Measurements from ENCODE around the gene PIGQ.

PIGQ gene

GRCh38 chr16:609984-610383, 40.2 kb downstream of the PIGQ start:
- Histone ChIP-seq H3K27ac (ENCODE audit: low read length) (no peak overlapping the region), H3K9me3 (ENCODE audit: control insufficient read depth, insufficient read depth, low read length) (no peaks in the 10 kb centered on the region), H3K36me3 (ENCODE audit: control insufficient read depth, insufficient read depth, low read length) (peaks cover 2% of the 10 kb centered on the region; the same call in 1 of the 2 replicates), H3K27me3 (ENCODE audit: control insufficient read depth, insufficient read depth, low read length) (no peaks in the 10 kb centered on the region), H3K4me3 (ENCODE audit: low read length) (no peak overlapping the region), H3K4me1 (ENCODE audit: control insufficient read depth, insufficient read depth, low read length) (no peaks in the 10 kb centered on the region)
- no peak for DNase-seq (ENCODE audit: low read depth, low spot score)
- no CpG with 5 or more reads among the region's 14 CpGs for WGBS (ENCODE audit: insufficient coverage, insufficient read length)

- no CpG with 5 or more reads among the region's 28 CpGs for WGBS (ENCODE audit: insufficient coverage, insufficient read length)
- Histone ChIP-seq H3K27me3 (ENCODE audit: control insufficient read depth, insufficient read depth, low read length) (no peaks in the 10 kb centered on the region), H3K36me3 (ENCODE audit: control insufficient read depth, insufficient read depth, low read length) (peaks cover 2% of the 10 kb centered on the region; the same call in 1 of the 2 replicates), H3K27ac (ENCODE audit: low read length) (no peak overlapping the region), H3K4me3 (ENCODE audit: low read length) (no peak overlapping the region), H3K4me1 (ENCODE audit: control insufficient read depth, insufficient read depth, low read length) (no peaks in the 10 kb centered on the region), H3K9me3 (ENCODE audit: control insufficient read depth, insufficient read depth, low read length) (no peaks in the 10 kb centered on the region)
- DNase-seq (ENCODE audit: low read depth, low spot score): no peak
These were observed 41.0 kb downstream of the PIGQ start for GRCh38 chr16:610513-611381.

DNA sequence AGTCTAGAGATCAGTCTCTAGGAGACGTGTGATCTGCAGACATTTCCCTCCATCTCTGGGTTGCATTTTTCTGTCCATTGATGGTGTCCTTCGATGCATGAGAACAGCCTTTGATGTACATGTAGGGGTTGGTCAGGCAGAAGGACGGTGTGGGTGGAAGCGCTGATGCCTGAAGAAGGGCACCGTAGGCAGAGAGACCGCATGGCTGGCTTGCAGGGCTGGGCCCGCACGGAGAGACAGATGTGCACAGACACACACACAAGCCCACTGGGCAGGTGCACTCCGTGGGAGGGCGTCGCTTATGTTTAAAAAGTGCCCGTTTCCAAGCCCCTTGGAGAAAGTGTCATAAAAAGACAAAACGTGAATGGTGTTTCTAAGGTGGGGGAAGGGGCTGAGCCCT, 45.4 kb downstream of the PIGQ start:
- no peak overlapping the region for H3K4me3 ChIP-seq (ENCODE audit: low read length)
- no peaks in the 10 kb centered on the region for H3K27me3 ChIP-seq (ENCODE audit: control insufficient read depth, insufficient read depth, low read length)
- DNase-seq (ENCODE audit: low read depth, low spot score): no peak
- no CpG with 5 or more reads among the region's 13 CpGs for WGBS (ENCODE audit: insufficient coverage, insufficient read length)
- no peaks in the 10 kb centered on the region for H3K4me1 ChIP-seq (ENCODE audit: control insufficient read depth, insufficient read depth, low read length)
- H3K9me3 ChIP-seq (ENCODE audit: control insufficient read depth, insufficient read depth, low read length): no peaks in the 10 kb centered on the region
- no peak overlapping the region for H3K27ac ChIP-seq (ENCODE audit: low read length)
- H3K36me3 ChIP-seq (ENCODE audit: control insufficient read depth, insufficient read depth, low read length): peaks cover 2% of the 10 kb centered on the region; the same call in 1 of the 2 replicates

DNA sequence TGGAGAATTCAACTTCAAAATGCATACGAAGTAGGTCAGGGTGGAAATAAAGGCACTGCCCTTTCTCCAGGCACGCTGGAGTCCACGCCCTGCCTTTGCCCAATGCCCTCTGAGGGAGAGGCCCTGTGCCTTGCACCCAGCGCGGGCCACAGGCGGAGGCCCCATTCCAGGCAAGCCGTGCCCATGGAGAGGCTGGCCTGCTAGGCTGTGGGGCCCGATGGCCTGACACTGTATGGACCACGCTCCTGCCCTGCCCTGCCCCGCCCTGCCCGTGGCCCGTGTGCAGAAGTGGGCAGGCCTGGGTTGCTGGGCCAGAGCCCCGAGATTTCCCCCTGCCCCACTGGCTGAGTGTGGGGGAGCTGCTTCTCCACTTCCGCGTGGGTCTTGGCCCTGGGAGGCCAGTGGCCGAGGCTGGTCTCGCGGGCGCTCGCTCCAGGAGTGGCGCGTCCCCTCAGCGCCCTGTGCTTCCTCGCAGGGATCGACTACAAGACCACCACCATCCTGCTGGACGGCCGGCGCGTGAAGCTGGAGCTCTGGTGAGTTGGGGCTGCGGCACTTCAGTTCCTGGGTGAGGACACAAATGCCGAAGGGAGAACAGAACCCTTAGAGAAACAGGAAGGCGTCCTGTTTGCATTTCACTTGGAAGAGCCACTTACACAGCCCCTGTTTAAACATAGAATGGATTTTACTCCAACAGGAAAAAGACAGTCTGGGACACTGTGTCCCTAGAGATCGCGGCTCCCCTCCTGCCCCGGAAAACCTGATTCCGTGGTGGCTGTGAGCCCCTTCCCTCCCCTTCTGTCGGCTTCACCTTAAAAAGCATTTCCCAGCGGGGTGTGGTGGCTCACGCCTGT, 47.2 kb downstream of the PIGQ start:
- no CpG with 5 or more reads among the region's 39 CpGs for WGBS (ENCODE audit: insufficient coverage, insufficient read length)
- Histone ChIP-seq H3K4me1 (ENCODE audit: control insufficient read depth, insufficient read depth, low read length) (no peaks in the 10 kb centered on the region), H3K27ac (ENCODE audit: low read length) (no peak overlapping the region), H3K27me3 (ENCODE audit: control insufficient read depth, insufficient read depth, low read length) (no peaks in the 10 kb centered on the region), H3K9me3 (ENCODE audit: control insufficient read depth, insufficient read depth, low read length) (no peaks in the 10 kb centered on the region), H3K36me3 (ENCODE audit: control insufficient read depth, insufficient read depth, low read length) (peaks cover 2% of the 10 kb centered on the region; the same call in 1 of the 2 replicates), H3K4me3 (ENCODE audit: low read length) (no peak overlapping the region)
- no peak for DNase-seq (ENCODE audit: low read depth, low spot score)

DNA sequence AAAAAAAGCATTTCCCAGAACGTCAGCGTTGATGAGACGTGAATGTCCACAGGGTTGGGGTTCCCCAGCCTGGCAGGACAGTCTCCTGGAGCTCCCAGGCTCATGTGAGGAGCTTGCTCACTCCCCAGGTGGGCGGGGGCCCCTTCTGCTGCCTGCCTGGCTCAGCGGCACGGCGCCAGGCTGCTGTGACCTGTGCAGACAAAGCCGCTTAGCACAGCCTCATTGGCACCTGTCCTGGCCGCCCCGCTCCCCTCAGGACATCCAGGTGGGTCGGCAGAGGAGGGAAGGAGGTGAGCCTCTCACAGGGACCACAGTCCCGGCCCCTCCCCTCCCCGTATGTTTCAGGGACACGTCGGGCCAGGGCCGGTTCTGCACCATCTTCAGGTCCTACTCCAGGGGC, 48.1 kb downstream of the PIGQ start:
- Histone ChIP-seq H3K36me3 (ENCODE audit: control insufficient read depth, insufficient read depth, low read length) (peaks cover 2% of the 10 kb centered on the region; the same call in 1 of the 2 replicates), H3K27ac (ENCODE audit: low read length) (no peak overlapping the region), H3K4me1 (ENCODE audit: control insufficient read depth, insufficient read depth, low read length) (no peaks in the 10 kb centered on the region), H3K4me3 (ENCODE audit: low read length) (no peak overlapping the region), H3K9me3 (ENCODE audit: control insufficient read depth, insufficient read depth, low read length) (no peaks in the 10 kb centered on the region), H3K27me3 (ENCODE audit: control insufficient read depth, insufficient read depth, low read length) (no peaks in the 10 kb centered on the region)
- DNase-seq (ENCODE audit: low read depth, low spot score): no peak
- WGBS (ENCODE audit: insufficient coverage, insufficient read length): no CpG with 5 or more reads among the region's 16 CpGs

- Histone ChIP-seq H3K4me1 (ENCODE audit: control insufficient read depth, insufficient read depth, low read length) (no peaks in the 10 kb centered on the region), H3K27me3 (ENCODE audit: control insufficient read depth, insufficient read depth, low read length) (no peaks in the 10 kb centered on the region)
- no CpG with 5 or more reads among the region's 20 CpGs for WGBS (ENCODE audit: insufficient coverage, insufficient read length)
These were observed 49.8 kb downstream of the PIGQ start for GRCh38 chr16:619476-620100.

GRCh38 chr16:620700-621525, 51.1 kb downstream of the PIGQ start:
- Histone ChIP-seq H3K9me3 (ENCODE audit: control insufficient read depth, insufficient read depth, low read length) (no peaks in the 10 kb centered on the region), H3K27ac (ENCODE audit: low read length) (no peak overlapping the region), H3K27me3 (ENCODE audit: control insufficient read depth, insufficient read depth, low read length) (no peaks in the 10 kb centered on the region), H3K36me3 (ENCODE audit: control insufficient read depth, insufficient read depth, low read length) (no peaks in the 10 kb centered on the region), H3K4me3 (ENCODE audit: low read length) (no peak overlapping the region), H3K4me1 (ENCODE audit: control insufficient read depth, insufficient read depth, low read length) (no peaks in the 10 kb centered on the region)
- WGBS (ENCODE audit: insufficient coverage, insufficient read length): no CpG with 5 or more reads among the region's 41 CpGs
- no peak for DNase-seq (ENCODE audit: low read depth, low spot score)

More at GRCh38 chr16:619476-620100, 49.8 kb downstream of the PIGQ start:
- H3K4me3 ChIP-seq (ENCODE audit: low read length): no peak overlapping the region
- DNase-seq (ENCODE audit: low read depth, low spot score): no peak
- 0 out of 2 replicates have a peak, but pooled peaks cover 1% of the 10 kb centered on the region for H3K36me3 ChIP-seq (ENCODE audit: control insufficient read depth, insufficient read depth, low read length)
- no peaks in the 10 kb centered on the region for H3K9me3 ChIP-seq (ENCODE audit: control insufficient read depth, insufficient read depth, low read length)
- H3K27ac ChIP-seq (ENCODE audit: low read length): no peak overlapping the region

- no peaks in the 10 kb centered on the region for H3K9me3 ChIP-seq (ENCODE audit: control insufficient read depth, insufficient read depth, low read length)
- H3K27me3 ChIP-seq (ENCODE audit: control insufficient read depth, insufficient read depth, low read length): no peaks in the 10 kb centered on the region
- WGBS (ENCODE audit: insufficient coverage, insufficient read length): no CpG with 5 or more reads among the region's 21 CpGs
- H3K4me3 ChIP-seq (ENCODE audit: low read length): no peak overlapping the region
- DNase-seq (ENCODE audit: low read depth, low spot score): no peak
- no peak overlapping the region for H3K27ac ChIP-seq (ENCODE audit: low read length)
- no peaks in the 10 kb centered on the region for H3K4me1 ChIP-seq (ENCODE audit: control insufficient read depth, insufficient read depth, low read length)
- H3K36me3 ChIP-seq (ENCODE audit: control insufficient read depth, insufficient read depth, low read length): no peaks in the 10 kb centered on the region
These were observed 51.8 kb downstream of the PIGQ start for GRCh38 chr16:621526-622105.

DNA sequence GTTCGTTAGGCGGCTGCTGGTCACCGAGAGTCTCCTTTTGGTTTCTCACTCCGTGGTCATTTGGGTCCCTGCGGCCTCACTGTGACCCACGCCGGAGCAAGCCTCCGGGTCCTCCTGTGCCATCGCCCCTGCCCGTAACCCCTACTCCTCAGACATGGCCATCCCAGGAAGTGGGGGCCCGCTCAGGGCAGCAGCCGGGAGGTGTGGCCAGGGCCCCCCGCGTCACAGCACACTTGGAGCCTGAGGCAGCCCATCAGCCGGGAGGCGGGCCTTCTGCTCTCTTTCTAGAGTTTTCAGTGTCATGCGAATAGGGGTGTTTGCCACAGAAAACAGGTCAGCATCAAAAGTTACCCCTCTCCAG, 53.1 kb downstream of the PIGQ start:
- H3K27ac ChIP-seq (ENCODE audit: low read length): no peak overlapping the region
- no peak for DNase-seq (ENCODE audit: low read depth, low spot score)
- WGBS (ENCODE audit: insufficient coverage, insufficient read length): no CpG with 5 or more reads among the region's 17 CpGs
- peaks cover 3% of the 10 kb centered on the region; the same call in 1 of the 2 replicates for H3K4me1 ChIP-seq (ENCODE audit: control insufficient read depth, insufficient read depth, low read length)
- no peaks in the 10 kb centered on the region for H3K27me3 ChIP-seq (ENCODE audit: control insufficient read depth, insufficient read depth, low read length)
- no peaks in the 10 kb centered on the region for H3K9me3 ChIP-seq (ENCODE audit: control insufficient read depth, insufficient read depth, low read length)
- H3K4me3 ChIP-seq (ENCODE audit: low read length): no peak overlapping the region
- no peaks in the 10 kb centered on the region for H3K36me3 ChIP-seq (ENCODE audit: control insufficient read depth, insufficient read depth, low read length)

Measured in iPS DF 6.9 (cell line).